ENCODE results near the gene CMTM5.

GRCh38 chr14:23372509-23372908 lies 4.3 kb upstream of the CMTM5 start, which contains the start of gene IL25:
- TF ChIP-seq, protein P1, sequence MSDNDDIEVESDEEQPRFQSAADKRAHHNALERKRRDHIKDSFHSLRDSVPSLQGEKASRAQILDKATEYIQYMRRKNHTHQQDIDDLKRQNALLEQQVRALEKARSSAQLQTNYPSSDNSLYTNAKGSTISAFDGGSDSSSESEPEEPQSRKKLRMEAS (IDR thresholded peaks at IDR 0.05), result no peak
- TF ChIP-seq POLR2A (IDR thresholded peaks at IDR 0.05; ENCODE audit: borderline replicate concordance, extremely low read depth, insufficient read depth, insufficient read length) (no peak), REST (IDR thresholded peaks at IDR 0.05; ENCODE audit: low read depth) (no peak), JUND (IDR thresholded peaks at IDR 0.05) (no peak), RAD21 (IDR thresholded peaks at IDR 0.05; ENCODE audit: low read depth) (no peak), POLR2AphosphoS5 (IDR thresholded peaks at IDR 0.05; ENCODE audit: low read depth, low read length) (no peak), EZH2 (IDR thresholded peaks at IDR 0.05) (no peak), YY1 (IDR thresholded peaks at IDR 0.05; ENCODE audit: extremely low read depth, insufficient replicate concordance, low read depth, low read length) (no peak)
- TF ChIP-seq, protein P2, sequence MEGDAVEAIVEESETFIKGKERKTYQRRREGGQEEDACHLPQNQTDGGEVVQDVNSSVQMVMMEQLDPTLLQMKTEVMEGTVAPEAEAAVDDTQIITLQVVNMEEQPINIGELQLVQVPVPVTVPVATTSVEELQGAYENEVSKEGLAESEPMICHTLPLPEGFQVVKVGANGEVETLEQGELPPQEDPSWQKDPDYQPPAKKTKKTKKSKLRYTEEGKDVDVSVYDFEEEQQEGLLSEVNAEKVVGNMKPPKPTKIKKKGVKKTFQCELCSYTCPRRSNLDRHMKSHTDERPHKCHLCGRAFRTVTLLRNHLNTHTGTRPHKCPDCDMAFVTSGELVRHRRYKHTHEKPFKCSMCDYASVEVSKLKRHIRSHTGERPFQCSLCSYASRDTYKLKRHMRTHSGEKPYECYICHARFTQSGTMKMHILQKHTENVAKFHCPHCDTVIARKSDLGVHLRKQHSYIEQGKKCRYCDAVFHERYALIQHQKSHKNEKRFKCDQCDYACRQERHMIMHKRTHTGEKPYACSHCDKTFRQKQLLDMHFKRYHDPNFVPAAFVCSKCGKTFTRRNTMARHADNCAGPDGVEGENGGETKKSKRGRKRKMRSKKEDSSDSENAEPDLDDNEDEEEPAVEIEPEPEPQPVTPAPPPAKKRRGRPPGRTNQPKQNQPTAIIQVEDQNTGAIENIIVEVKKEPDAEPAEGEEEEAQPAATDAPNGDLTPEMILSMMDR (IDR thresholded peaks at IDR 0.05 in 2 of 3, conservative IDR thresholded peaks at IDR 0.05 in 1 of 3; ENCODE audit: borderline replicate concordance in 1 of 3, insufficient read depth in 1 of 3, low read depth in 2 of 3, low read length in 2 of 3), result no peak

Data from HCT116 (cell line).